Astrocyte of the spinal cord (primary cell): ENCODE measurements around the gene IGFLR1.

Experiments
- DNase-seq: peaks from one replicate; pipeline ENCODE4 v3.0.0; 2011; ENCODE audit warnings: low read depth, low spot score
- H3K4me3 ChIP-seq: 2 replicates; pipeline ENCODE4 v1.5.1; 2011; ENCODE audit warnings: low read depth, mild to moderate bottlenecking, low read length, moderate library complexity
- in situ Hi-C: cut with HindIII; loops from 2 replicates; pipeline ENCODE4 v1.10.0; 2017; ENCODE audit warnings: low sequenced_read_pairs
- TF ChIP-seq, protein P1 (sequence below): IDR thresholded peaks from 2 replicates; pipeline ENCODE4 v1.5.1; 2012; ENCODE audit warnings: low read depth, mild to moderate bottlenecking, low read length, inconsistent platforms

Gene IGFLR1

DNA sequence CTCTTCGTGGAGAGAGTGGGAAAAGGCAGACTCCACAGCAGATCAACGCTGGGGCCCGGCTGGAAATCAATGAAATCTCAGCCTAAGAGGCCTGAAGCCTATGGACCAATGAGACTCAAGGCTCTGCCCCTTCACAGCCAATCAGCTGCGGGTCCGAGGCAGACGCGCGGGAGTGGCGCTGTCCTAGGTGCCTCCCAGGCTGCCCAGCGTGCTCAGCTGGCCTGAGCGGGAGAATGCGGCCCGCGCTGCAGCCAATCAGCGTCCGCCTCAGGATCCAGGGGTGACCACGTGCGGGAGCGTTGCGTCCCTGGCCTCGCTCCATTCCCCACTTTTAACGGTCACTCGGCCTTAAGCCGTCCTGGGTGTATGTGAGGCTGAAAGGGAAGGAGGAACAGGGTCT is 38.0 kb downstream of the IGFLR1 start, which contains the start of gene ZBTB32:
Gene ZBTB32 (plus strand): TSS at position 341 of the 400 bp plus-strand sequence. CDS start 10,069 bp downstream, outside the sequence.
- in situ Hi-C loops = no loop called here
- DNase-seq = peak; percentile 52
- H3K4me3 ChIP-seq = no peak within 1 kb of the TSS
- TF ChIP-seq, protein P1, sequence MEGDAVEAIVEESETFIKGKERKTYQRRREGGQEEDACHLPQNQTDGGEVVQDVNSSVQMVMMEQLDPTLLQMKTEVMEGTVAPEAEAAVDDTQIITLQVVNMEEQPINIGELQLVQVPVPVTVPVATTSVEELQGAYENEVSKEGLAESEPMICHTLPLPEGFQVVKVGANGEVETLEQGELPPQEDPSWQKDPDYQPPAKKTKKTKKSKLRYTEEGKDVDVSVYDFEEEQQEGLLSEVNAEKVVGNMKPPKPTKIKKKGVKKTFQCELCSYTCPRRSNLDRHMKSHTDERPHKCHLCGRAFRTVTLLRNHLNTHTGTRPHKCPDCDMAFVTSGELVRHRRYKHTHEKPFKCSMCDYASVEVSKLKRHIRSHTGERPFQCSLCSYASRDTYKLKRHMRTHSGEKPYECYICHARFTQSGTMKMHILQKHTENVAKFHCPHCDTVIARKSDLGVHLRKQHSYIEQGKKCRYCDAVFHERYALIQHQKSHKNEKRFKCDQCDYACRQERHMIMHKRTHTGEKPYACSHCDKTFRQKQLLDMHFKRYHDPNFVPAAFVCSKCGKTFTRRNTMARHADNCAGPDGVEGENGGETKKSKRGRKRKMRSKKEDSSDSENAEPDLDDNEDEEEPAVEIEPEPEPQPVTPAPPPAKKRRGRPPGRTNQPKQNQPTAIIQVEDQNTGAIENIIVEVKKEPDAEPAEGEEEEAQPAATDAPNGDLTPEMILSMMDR = no peak

DNA sequence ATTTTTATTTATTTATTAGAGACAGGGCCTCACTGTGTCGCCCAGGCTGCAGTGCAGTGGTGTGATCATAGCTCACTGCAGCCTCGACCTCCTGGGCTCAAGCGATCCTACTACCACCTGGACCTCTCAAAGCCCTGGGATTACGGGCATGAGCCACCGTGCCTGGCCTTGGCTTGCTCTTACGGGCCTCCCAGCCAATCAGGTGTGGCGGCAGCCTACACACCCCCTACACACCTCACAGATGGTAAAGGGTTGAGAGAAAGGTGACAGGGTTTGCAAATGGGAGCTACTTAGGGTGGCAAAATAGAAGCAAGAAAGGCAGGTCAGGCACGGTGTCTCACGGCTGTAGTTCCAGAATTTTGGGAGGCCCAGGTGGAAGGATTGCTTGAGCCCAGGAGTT is 38.9 kb downstream of the IGFLR1 start:
- no peak for DNase-seq
- in situ Hi-C loops = no loop called here
- TF ChIP-seq, protein P1 = no peak
- no peak overlapping the region for H3K4me3 ChIP-seq

DNA sequence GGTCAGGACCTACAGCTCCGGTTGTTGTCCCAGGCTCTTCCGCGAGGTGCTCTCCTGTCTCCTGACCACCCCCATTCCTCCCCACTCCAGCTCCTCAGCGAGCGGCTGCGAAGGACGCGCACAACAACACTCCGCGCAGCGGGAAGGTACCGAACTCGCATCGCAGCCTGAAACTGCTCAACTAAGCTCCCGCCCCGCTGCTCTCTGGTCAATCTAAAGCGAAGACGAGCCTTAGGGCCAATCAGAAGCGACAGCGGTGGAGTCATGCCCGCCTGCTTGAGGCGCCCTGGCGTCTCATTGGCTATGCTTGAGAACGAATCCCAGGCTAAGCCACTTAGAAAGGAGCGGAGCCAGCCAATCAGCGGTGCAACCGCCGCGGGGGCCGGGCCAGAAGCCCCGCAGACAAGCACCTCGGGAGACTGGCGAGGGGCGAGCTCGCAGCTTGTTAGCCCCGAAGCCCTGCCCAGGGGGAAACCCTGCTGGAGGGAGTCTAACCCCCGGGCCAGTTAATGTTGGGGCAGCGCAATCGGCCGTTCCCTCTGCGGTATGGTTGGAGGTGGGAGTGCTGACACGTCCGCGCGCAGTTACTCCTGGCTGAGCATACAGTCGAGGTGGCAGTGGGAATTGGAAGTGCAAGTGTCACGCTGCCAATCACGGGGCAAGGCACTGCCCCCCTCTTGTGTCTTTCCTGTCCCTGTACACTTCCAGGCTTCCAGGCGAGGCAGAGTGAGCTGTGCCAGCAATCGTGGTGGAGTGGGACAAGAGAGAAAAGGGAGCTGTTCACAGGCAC is 39.8 kb downstream of the IGFLR1 start:
- TF ChIP-seq, protein P1 = no peak
- DNase-seq = peak; percentile 98
- H3K4me3 ChIP-seq = peak overlapping the region; percentile 54
- in situ Hi-C loops = no loop called here

DNA sequence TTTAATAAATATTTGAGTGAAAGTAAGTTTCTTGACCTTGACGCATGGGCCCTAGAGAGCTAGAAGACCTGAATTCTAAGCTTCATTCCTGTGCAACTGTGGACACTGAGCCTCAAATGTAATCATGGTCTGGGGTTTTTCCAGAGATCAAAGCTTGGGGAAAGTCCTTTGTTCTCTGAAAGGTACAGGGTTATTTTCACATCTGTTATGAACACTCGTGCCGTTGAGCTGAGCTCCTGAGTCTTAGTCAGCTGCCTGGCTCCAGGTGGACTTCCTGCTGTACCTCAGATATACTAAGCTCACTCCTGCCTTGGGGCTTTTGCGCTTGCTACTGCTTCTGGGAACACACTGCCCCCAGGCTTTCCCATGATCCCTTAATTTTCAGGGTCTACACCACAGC is 45.4 kb downstream of the IGFLR1 start:
- no peak for DNase-seq
- TF ChIP-seq, protein P1 = no peak
- no peak overlapping the region for H3K4me3 ChIP-seq
- in situ Hi-C loops = no loop called here

DNA sequence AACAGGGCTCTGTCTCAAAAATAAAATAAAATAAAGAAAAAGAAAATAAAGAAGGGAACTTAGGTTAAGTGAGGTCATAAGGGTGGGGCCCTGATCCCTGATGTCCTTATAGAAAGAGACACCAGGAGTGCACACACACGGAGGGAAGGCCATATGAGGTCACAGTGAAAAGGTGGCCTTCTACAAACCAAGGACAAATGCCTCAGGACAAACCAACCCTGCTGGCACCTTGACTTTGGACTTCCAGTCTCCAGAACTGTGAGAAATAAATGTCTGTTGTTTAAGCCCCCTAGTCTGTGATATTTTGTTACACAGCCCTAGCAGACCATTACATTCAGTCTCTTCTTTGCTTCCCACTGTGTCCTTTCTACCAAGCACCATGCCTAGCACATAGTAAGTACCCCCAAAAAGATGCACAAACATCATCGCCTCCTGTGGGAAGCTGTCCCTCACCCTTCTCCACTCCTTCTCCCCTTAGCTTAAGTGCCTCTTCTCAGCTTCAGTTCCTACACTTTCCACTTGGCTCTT is 46.3 kb downstream of the IGFLR1 start:
- TF ChIP-seq, protein P1 = no peak
- no peak overlapping the region for H3K4me3 ChIP-seq
- DNase-seq = no peak
- in situ Hi-C loops = no loop called here

DNA sequence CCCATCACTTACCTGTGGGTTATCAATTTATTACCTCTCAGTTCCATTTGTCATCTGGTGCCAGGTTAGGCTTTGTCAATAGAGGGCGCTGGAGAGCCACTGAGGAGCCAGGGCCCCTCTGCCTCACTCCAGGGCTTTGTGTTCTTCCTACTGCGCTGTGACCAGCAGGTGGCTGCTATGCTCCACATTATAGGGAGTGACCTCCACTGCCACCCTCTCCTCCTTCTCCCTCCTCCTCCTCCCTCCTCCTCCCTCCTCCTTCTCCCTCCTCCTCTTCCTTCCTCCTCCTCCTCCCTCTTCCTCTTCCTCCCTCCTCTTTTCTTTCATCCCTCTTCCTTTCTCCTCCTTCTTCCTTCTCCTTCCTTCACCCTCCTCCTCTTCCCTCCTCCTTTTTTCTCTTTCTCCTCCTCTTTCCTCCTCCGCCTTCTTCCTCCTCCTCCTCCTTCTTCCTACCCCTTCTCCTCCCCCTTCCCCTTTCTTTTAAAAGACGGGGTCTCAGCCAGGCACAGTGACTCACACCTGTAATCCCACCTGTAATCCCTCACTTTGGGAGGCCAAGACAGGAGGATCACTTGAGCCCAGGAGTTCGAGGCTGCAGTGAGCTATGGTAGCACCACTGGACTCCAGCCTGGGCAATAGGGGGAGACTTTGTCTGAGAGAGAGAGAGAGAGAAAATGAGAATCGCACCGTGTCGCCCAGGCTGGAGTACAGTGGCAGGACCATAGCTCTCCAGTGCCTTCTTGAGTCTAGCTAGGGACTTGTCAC is 48.2 kb downstream of the IGFLR1 start:
- in situ Hi-C loops = no loop called here

More for the DNA sequence above, 48.2 kb downstream of the IGFLR1 start:
- peak; percentile 67 for DNase-seq
- no peak overlapping the region for H3K4me3 ChIP-seq
- TF ChIP-seq, protein P1 = peak; percentile 99
